ENCODE measurements around the gene TOGARAM2. TPM values are rescaled to one million over a fixed set of nuclear protein-coding genes. Genes with fewer than 3 reads are reported as not detected.

The TOGARAM2 gene
- total RNA-seq, 4 donors from 2014 or later, result 6.0 to 35.0 (median 19.5) TPM

DNA sequence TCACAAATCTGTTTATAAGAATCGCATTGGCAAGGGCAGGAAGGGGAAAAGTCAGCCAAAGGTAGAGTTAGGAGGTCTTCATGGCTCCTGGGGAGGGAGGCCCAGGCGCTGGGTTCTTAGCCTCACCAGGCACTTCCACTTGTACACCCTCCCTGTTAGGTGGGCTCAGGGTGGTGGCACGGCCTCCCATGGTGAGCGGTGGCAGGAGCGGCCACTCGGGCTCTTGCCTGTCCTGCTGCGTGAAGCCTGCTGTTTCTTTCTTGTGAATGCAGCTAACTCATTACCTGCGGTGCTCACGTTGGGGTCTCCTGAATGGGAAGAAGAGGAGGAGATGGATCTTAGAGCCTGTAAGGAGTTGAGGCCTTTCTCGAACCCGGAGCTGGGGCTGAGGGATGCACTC is 40.8 kb downstream of the TOGARAM2 start:
- Histone ChIP-seq H3K9me3 (no peaks in the 10 kb centered on the region), H3K36me3 (peaks cover 0 to 3% (median 0%) of the 10 kb centered on the region in 3 donors), H3K27ac (no peak overlapping the region), H3K4me3 (no peak overlapping the region), H3K27me3 (no peaks in the 10 kb centered on the region), H3K4me1 (peaks cover 0 to 4% (median under 1%) of the 10 kb centered on the region in 4 donors)
- DNase-seq (ENCODE audit: low spot score in 2 of 2), result no peak
- 92 to 94% methylated on average over 9 to 11 of the region's 11 CpGs for WGBS, 2 donors
- TF ChIP-seq, protein P1, sequence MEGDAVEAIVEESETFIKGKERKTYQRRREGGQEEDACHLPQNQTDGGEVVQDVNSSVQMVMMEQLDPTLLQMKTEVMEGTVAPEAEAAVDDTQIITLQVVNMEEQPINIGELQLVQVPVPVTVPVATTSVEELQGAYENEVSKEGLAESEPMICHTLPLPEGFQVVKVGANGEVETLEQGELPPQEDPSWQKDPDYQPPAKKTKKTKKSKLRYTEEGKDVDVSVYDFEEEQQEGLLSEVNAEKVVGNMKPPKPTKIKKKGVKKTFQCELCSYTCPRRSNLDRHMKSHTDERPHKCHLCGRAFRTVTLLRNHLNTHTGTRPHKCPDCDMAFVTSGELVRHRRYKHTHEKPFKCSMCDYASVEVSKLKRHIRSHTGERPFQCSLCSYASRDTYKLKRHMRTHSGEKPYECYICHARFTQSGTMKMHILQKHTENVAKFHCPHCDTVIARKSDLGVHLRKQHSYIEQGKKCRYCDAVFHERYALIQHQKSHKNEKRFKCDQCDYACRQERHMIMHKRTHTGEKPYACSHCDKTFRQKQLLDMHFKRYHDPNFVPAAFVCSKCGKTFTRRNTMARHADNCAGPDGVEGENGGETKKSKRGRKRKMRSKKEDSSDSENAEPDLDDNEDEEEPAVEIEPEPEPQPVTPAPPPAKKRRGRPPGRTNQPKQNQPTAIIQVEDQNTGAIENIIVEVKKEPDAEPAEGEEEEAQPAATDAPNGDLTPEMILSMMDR (IDR thresholded peaks at IDR 0.05), result no peak
- TF ChIP-seq EP300 (IDR thresholded peaks at IDR 0.05), result no peak
- no peak for TF ChIP-seq POLR2A (IDR thresholded peaks at IDR 0.05)

DNA sequence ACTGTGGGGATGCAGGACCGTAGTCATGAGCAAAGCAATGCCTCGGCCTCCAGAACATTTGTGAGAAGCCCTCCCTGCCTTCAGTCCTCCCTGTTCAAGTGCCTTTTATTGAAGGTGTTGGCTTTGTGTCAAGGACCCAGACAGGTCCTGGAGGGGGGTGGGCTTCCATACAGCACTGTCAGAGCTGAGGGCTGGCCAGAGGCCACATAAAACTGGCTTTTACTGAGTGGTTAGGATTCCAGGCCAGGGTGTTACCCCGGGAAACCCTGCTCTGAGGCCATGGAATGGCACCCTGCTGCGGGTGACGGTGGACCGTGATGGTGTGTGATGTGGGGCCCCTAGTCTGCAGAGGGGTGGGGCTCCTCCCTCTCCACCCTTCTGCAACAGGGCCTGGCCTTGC is 41.6 kb downstream of the TOGARAM2 start:
- 50 to 67% methylated on average over 2 to 6 of the region's 6 CpGs for WGBS, 2 donors
- Histone ChIP-seq H3K27me3 (no peaks in the 10 kb centered on the region), H3K36me3 (peaks cover 0 to 4% (median 0%) of the 10 kb centered on the region in 3 donors), H3K27ac (no peak overlapping the region), H3K4me3 (no peak overlapping the region), H3K4me1 (no peaks in the 10 kb centered on the region), H3K9me3 (no peaks in the 10 kb centered on the region)
- TF ChIP-seq, protein P1 (IDR thresholded peaks at IDR 0.05), result no peak
- TF ChIP-seq POLR2A (IDR thresholded peaks at IDR 0.05), result no peak
- TF ChIP-seq EP300 (IDR thresholded peaks at IDR 0.05), result no peak
- DNase-seq (ENCODE audit: low spot score in 2 of 2), result no peak

DNA sequence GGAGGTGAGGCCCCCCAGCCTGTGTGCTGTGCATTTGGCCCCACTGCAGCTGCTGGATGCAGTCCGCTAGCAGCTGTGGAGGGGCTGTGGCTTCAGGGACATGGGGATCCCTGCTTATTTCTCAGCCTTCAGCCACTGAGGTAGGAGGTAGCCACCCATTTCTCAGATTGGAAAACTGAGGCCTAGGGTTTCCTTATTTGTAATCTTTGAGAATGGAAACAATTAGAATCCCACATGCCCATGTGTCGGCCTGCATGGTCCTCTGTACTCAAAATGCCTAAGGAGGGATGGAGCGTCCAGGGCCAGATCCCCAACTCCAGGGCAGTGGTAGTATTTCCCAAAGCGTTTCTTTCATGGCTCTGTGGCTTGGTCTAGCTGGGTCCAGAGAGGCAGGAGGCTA is 42.1 kb downstream of the TOGARAM2 start:
- WGBS, 2 donors, result 83 to 89% methylated on average over 4 of the region's 4 CpGs
- no peak for DNase-seq (ENCODE audit: low spot score in 2 of 2)
- Histone ChIP-seq H3K4me3 (no peak overlapping the region), H3K4me1 (no peaks in the 10 kb centered on the region), H3K9me3 (no peaks in the 10 kb centered on the region), H3K27me3 (no peaks in the 10 kb centered on the region), H3K27ac (no peak overlapping the region), H3K36me3 (peaks cover 0 to 4% (median 0%) of the 10 kb centered on the region in 3 donors)
- TF ChIP-seq EP300 (IDR thresholded peaks at IDR 0.05) (no peak), POLR2A (IDR thresholded peaks at IDR 0.05) (no peak)
- TF ChIP-seq, protein P1 (IDR thresholded peaks at IDR 0.05), result no peak

DNA sequence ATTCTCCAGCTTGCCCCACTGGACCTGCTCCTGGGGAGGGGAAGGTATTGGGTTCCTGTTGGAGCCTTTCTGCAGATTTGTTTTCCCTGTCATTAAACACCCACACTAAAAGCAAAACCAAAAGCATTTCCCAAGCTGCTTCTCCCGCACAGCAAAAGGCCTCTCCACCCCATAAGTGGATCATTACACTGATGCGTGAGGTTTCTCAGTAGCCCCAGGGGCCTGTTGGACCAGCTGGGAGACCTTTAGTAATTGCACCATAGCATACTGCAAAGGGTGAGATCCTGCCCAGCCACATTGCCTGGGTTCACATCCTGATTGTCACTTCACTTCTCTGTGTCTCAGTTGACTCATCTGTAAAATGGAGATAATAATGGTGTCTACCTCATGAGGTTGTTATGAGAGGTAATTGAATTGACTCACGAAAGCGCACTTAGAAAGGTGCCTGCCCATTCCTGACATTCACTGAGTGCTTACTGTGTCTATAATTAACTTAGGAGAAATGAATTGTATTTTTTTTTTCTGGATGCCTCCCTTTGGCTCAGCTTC is 43.9 kb downstream of the TOGARAM2 start:
- H3K27me3 ChIP-seq, result no peaks in the 10 kb centered on the region
- TF ChIP-seq POLR2A (IDR thresholded peaks at IDR 0.05) (no peak), EP300 (IDR thresholded peaks at IDR 0.05) (no peak)
- TF ChIP-seq, protein P1 (IDR thresholded peaks at IDR 0.05), result no peak
- H3K27ac ChIP-seq, result no peak overlapping the region
- no peaks in the 10 kb centered on the region for H3K4me1 ChIP-seq
- DNase-seq (ENCODE audit: low spot score in 2 of 2), result no peak
- 70 to 79% methylated on average over 4 of the region's 4 CpGs for WGBS, 2 donors
- H3K4me3 ChIP-seq, result no peak overlapping the region
- H3K9me3 ChIP-seq, result no peaks in the 10 kb centered on the region
- H3K36me3 ChIP-seq, result peaks cover 0 to 4% (median 0%) of the 10 kb centered on the region in 3 donors

DNA sequence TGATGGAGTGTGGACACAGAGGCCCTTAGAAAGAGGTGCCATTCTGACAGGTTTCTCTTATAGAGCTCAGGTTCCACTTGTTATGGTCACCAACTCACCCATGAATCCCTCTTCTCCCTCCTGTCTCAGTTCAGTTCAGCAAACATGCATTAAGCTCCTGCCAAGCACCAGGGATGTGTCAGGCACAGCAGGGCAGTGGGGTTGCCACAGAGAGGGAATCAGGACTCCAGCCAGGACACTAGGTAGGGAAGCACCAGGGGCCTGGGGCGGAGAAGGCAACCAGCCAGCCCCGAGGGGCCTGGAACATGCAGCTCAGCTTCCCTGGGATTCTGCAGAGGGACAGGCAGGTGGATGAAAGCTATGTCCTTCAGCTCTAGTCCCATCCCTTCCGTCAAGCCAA is 44.6 kb downstream of the TOGARAM2 start:
- no peaks in the 10 kb centered on the region for H3K27me3 ChIP-seq
- no peak overlapping the region for H3K4me3 ChIP-seq
- H3K9me3 ChIP-seq, result no peaks in the 10 kb centered on the region
- 91 to 95% methylated on average over 3 of the region's 3 CpGs for WGBS, 2 donors
- DNase-seq (ENCODE audit: low spot score in 2 of 2), result no peak
- H3K36me3 ChIP-seq, result peaks cover 0 to 4% (median 0%) of the 10 kb centered on the region in 3 donors
- TF ChIP-seq EP300 (IDR thresholded peaks at IDR 0.05) (no peak), POLR2A (IDR thresholded peaks at IDR 0.05) (no peak)
- TF ChIP-seq, protein P1 (IDR thresholded peaks at IDR 0.05), result no peak
- H3K27ac ChIP-seq, result no peak overlapping the region
- H3K4me1 ChIP-seq, result no peaks in the 10 kb centered on the region
